H1 (cell line): ENCODE data around the gene CD38. TPM values are rescaled to one million over a fixed set of nuclear protein-coding genes. Genes with fewer than 3 reads are reported as not detected.

Experiments used
- CTCF ChIA-PET: fragments of 300-600 bp; sonication (Branson Sonifier 250); formaldehyde crosslinking; loops from one replicate; lab custom pipeline; 2021; ENCODE audit not compliant: partially characterized antibody; lab: Charles Lee
- POLR2A ChIA-PET: fragments of 300-600 bp; sonication (Branson Sonifier 250); formaldehyde crosslinking; loops from one replicate; lab custom pipeline; 2021; ENCODE audit warnings: inconsistent platforms; ENCODE audit not compliant: partially characterized antibody; lab: Charles Lee
- DNase-seq, 2 experiments: peaks; one replicate each; pipeline versions ENCODE4 v3.0.0 to v3.0.0-alpha.2; 2010 to 2022; ENCODE audit warnings: low spot score in 2 of 2, low read depth in 1 of 2, mixed read lengths in 1 of 2
- FAIRE-seq: peaks from 2 replicates; lab custom pipeline; 2011; peaks lifted over from hg19 to GRCh38; lab: Jason Lieb, UNC
- H2AFZ ChIP-seq: 2 replicates; pipeline ENCODE4 v1.8.1; 2012; ENCODE audit warnings: low read length, inconsistent platforms
- H2AK5ac ChIP-seq: 2 replicates; pipeline ENCODE4 v1.6.1; 2013; ENCODE audit warnings: low read depth, low read length
- H2BK120ac ChIP-seq: replicated peaks from 2 replicates; pipeline ENCODE3; 2013; ENCODE audit warnings: low read depth, low read length, inconsistent platforms
- H2BK12ac ChIP-seq: 2 replicates; pipeline ENCODE4 v1.6.1; 2013; ENCODE audit warnings: low read depth, low read length
- H2BK15ac ChIP-seq: 2 replicates; pipeline ENCODE4 v1.6.1; 2013; ENCODE audit warnings: low read length
- H2BK20ac ChIP-seq: 2 replicates; pipeline ENCODE4 v1.6.1; 2013; ENCODE audit warnings: low read length
- H2BK5ac ChIP-seq: 2 replicates; pipeline ENCODE4 v1.6.1; 2013; ENCODE audit warnings: low read depth, low read length
- H3K14ac ChIP-seq: 2 replicates; pipeline ENCODE4 v1.6.1; 2013; ENCODE audit warnings: inconsistent platforms; ENCODE audit not compliant: insufficient read length
- H3K18ac ChIP-seq: 2 replicates; pipeline ENCODE4 v1.6.1; 2013; ENCODE audit warnings: low read length; ENCODE audit errors: extremely low read depth
- H3K23ac ChIP-seq: 2 replicates; pipeline ENCODE4 v1.6.1; 2013; ENCODE audit warnings: inconsistent platforms; ENCODE audit not compliant: insufficient read length
- H3K23me2 ChIP-seq: 2 replicates; pipeline ENCODE4 v1.6.1; 2013; ENCODE audit warnings: low read depth, low read length
- H3K27ac ChIP-seq: 2 replicates; pipeline ENCODE4 v1.6.1; 2011; ENCODE audit warnings: low read depth, low read length, inconsistent platforms
- H3K27me3 ChIP-seq, 4 experiments: replicated peaks in 1 of 4; 1 replicate in 1 of 4; 2 replicates in 3 of 4; pipeline versions ENCODE4 v1.6.1 to v1.8.1; 2011 to 2013; ENCODE audit warnings: low read length in 3 of 4, mild to moderate bottlenecking in 3 of 4, inconsistent platforms in 2 of 4, mixed read lengths in 2 of 4, moderate library complexity in 1 of 4; ENCODE audit not compliant: control insufficient read depth in 3 of 4, insufficient read depth in 3 of 4; ENCODE audit errors: extremely low read depth in 1 of 4
- H3K36me3 ChIP-seq, 4 experiments: 2 replicates each; pipeline versions ENCODE4 v1.6.1 to v1.8.1; 2011 to 2013; ENCODE audit warnings: mild to moderate bottlenecking in 4 of 4, low read length in 3 of 4, moderate library complexity in 2 of 4, control low read depth in 1 of 4, inconsistent platforms in 1 of 4; ENCODE audit not compliant: insufficient read depth in 4 of 4, control insufficient read depth in 2 of 4
- H3K4ac ChIP-seq: replicated peaks from 2 replicates; pipeline ENCODE3; 2013; ENCODE audit warnings: low read length, low read depth, mixed read lengths, inconsistent platforms; ENCODE audit not compliant: insufficient read length
- H3K4me1 ChIP-seq, 4 experiments: replicated peaks in 1 of 4; 1 replicate in 1 of 4; 2 replicates in 3 of 4; pipeline versions ENCODE4 v1.6.1 to v1.8.1; 2011 to 2013; ENCODE audit warnings: low read length in 3 of 4, inconsistent platforms in 2 of 4, mixed read lengths in 1 of 4; ENCODE audit not compliant: insufficient read depth in 4 of 4, control insufficient read depth in 3 of 4
- H3K4me2 ChIP-seq, 2 experiments: 2 replicates each; pipeline versions ENCODE4 v1.6.1 to v1.8.1; 2011 to 2013; ENCODE audit warnings: low read depth in 2 of 2, low read length in 2 of 2, control low read depth in 1 of 2, inconsistent platforms in 1 of 2, mild to moderate bottlenecking in 1 of 2; ENCODE audit not compliant: insufficient read depth in 1 of 2
- H3K4me3 ChIP-seq, 4 experiments: fragments of 200-600, 300-600 bp in 1 of 4; sonication (generic), shearing (Covaris generic), sonication (Bioruptor Twin) in 1 of 4; 2 replicates each; pipeline versions ENCODE4 v1.5.1 to v1.8.1; 2011 to 2016; ENCODE audit warnings: low read length in 4 of 4, low read depth in 3 of 4, control low read depth in 2 of 4, inconsistent platforms in 2 of 4, mild to moderate bottlenecking in 2 of 4, mixed read lengths in 1 of 4, moderate library complexity in 1 of 4; ENCODE audit not compliant: insufficient read depth in 2 of 4; ENCODE audit errors: extremely low read depth in 1 of 4
- H3K56ac ChIP-seq: replicated peaks from 2 replicates; pipeline ENCODE3; 2013; ENCODE audit warnings: low read depth, mild to moderate bottlenecking, mixed read lengths, low read length, inconsistent platforms; ENCODE audit not compliant: insufficient read length
- H3K79me1 ChIP-seq: 2 replicates; pipeline ENCODE4 v1.6.1; 2013; ENCODE audit warnings: low read depth, low read length, control low read depth
- H3K79me2 ChIP-seq, 2 experiments: 2 replicates each; pipeline versions ENCODE4 v1.6.1 to v1.8.1; 2012 to 2013; ENCODE audit warnings: low read length in 2 of 2, mild to moderate bottlenecking in 2 of 2, inconsistent platforms in 1 of 2; ENCODE audit not compliant: insufficient read depth in 2 of 2, control insufficient read depth in 1 of 2
- H3K9ac ChIP-seq, 4 experiments: replicated peaks in 1 of 4; 1 replicate in 1 of 4; 2 replicates in 3 of 4; pipeline versions ENCODE4 v1.6.1 to v1.8.1; 2011 to 2013; ENCODE audit warnings: low read depth in 3 of 4, low read length in 3 of 4, control low read depth in 2 of 4, mild to moderate bottlenecking in 2 of 4, moderate library complexity in 2 of 4, inconsistent platforms in 1 of 4; ENCODE audit errors: extremely low read depth in 1 of 4
- H3K9me3 ChIP-seq, 2 experiments: 2 replicates each; pipeline versions ENCODE4 v1.6.1 to v1.8.1; 2012 to 2013; ENCODE audit warnings: mild to moderate bottlenecking in 2 of 2, moderate library complexity in 2 of 2, control low read depth in 1 of 2, inconsistent platforms in 1 of 2, low read depth in 1 of 2, low read length in 1 of 2, mixed read lengths in 1 of 2; ENCODE audit not compliant: insufficient read depth in 2 of 2
- H4K20me1 ChIP-seq, 2 experiments: replicated peaks in 1 of 2; 2 replicates each; pipeline versions ENCODE3 to v1.8.1; 2011 to 2013; ENCODE audit warnings: inconsistent platforms in 2 of 2, low read length in 2 of 2, mild to moderate bottlenecking in 1 of 2; ENCODE audit not compliant: insufficient read depth in 2 of 2, control insufficient read depth in 1 of 2
- H4K5ac ChIP-seq: 2 replicates; pipeline ENCODE4 v1.6.1; 2013; ENCODE audit warnings: low read length, low read depth, mixed read lengths, inconsistent platforms; ENCODE audit not compliant: insufficient read length
- H4K8ac ChIP-seq: 2 replicates; pipeline ENCODE4 v1.8.0; 2013; ENCODE audit warnings: mild to moderate bottlenecking, moderate library complexity, low read length, inconsistent platforms; ENCODE audit not compliant: insufficient read depth; ENCODE audit errors: extremely low read depth
- H4K91ac ChIP-seq: replicated peaks from 2 replicates; pipeline ENCODE3; 2013; ENCODE audit warnings: low read length, mixed read lengths, inconsistent platforms; ENCODE audit not compliant: insufficient read length
- ATF2 ChIP-seq: IDR thresholded peaks from 2 replicates; pipeline ENCODE4 v1.6.1; 2012; ENCODE audit warnings: low read length, inconsistent platforms
- CHD1 ChIP-seq: IDR thresholded peaks from 2 replicates; pipeline ENCODE4 v1.6.1; 2012; ENCODE audit warnings: low read depth, low read length, improper control_type of control experiment
- CREB1 ChIP-seq: IDR thresholded peaks from 2 replicates; pipeline ENCODE4 v1.6.1; 2012; ENCODE audit warnings: inconsistent platforms
- HDAC2 ChIP-seq, 2 experiments: fragments of 300-600 bp in 1 of 2; sonication (generic) in 1 of 2; IDR thresholded peaks; 2 replicates each; pipeline ENCODE4 v1.6.1; 2011 to 2012; ENCODE audit warnings: low read depth in 2 of 2, low read length in 2 of 2, mild to moderate bottlenecking in 2 of 2, moderate library complexity in 2 of 2, borderline replicate concordance in 1 of 2, inconsistent platforms in 1 of 2
- HDAC6 ChIP-seq: IDR thresholded peaks from one replicate; pipeline ENCODE4 v1.7.1; 2012; ENCODE audit warnings: low read depth, mild to moderate bottlenecking, inconsistent platforms, low read length, moderate library complexity
- KDM5A ChIP-seq: fragments of 200-600 bp; IDR thresholded peaks from 2 replicates; pipeline ENCODE4 v1.7.1; 2012; ENCODE audit warnings: mild to moderate bottlenecking, low read length, inconsistent platforms, mixed read lengths
- RBBP5 ChIP-seq: IDR thresholded peaks from 2 replicates; pipeline ENCODE4 v1.7.1; 2012; ENCODE audit warnings: low read depth, mild to moderate bottlenecking, inconsistent platforms, low read length, moderate library complexity, borderline replicate concordance
- RNF2 ChIP-seq: fragments of 200-900, 300-1000 bp; sonication (generic); IDR thresholded peaks from 2 replicates; pipeline ENCODE4 v1.7.1; 2016; ENCODE audit warnings: borderline replicate concordance, low read depth, mild to moderate bottlenecking, antibody characterized with exemption, low read length; ENCODE audit not compliant: poor library complexity, severe bottlenecking; ENCODE audit errors: missing control alignments
- TAF1 ChIP-seq: IDR thresholded peaks from 2 replicates; pipeline ENCODE4 v1.6.1; 2011; ENCODE audit warnings: mild to moderate bottlenecking, low read depth, low read length
- WGBS, 2 experiments: shearing (Covaris generic) in 1 of 2; methylation state at CpG; one replicate each; pipeline versions ENCODE4 v1.1.6 to v1.1.7; 2013 to 2015; ENCODE audit warnings: low lambda C conversion rate in 2 of 2, mixed read lengths in 2 of 2, inconsistent platforms in 1 of 2, low coverage in 1 of 2, missing lambda C conversion rate in 1 of 2; ENCODE audit not compliant: insufficient replicate concordance in 2 of 2, insufficient coverage in 1 of 2, insufficient read length in 1 of 2; ENCODE audit errors: extremely low coverage in 1 of 2, missing lambda C conversion rate in 1 of 2; 5-methylcytosine and 5-hydroxymethylcytosine counted together
- polyA plus RNA-seq, 7 experiments: library from polyadenylated mRNA; depleted of rRNA in 3 of 7; stranded (reverse) in 5 of 7; unstranded in 2 of 7; fragments of >200 nt in 5 of 7; fragments of 200-250 nt in 2 of 7; gene quantifications; 1 replicate in 5 of 7; 2 replicates in 1 of 7; 4 replicates in 1 of 7; pipeline versions ENCODE4 v1.2.1 to v1.2.3, GENCODE V29; 2011 to 2013; ENCODE audit warnings: missing spikeins in 2 of 7, mixed read lengths in 2 of 7
- total RNA-seq: library from RNA; stranded (reverse); fragmentation: NEBNext Ultra II Directional; extraction: Animal tissue kit (Norgen Biotek cat#: 25700); gene quantifications from 2 replicates; pipeline ENCODE4 v1.2.1, GENCODE V29; 2021

Gene CD38
- total and polyA plus RNA-seq, 2 of the 8 experiments (the other 6 are each of a cell fraction or from before 2014, with no cell fraction given): 0.14 to 0.24 TPM

- H3K79me2 ChIP-seq: no peaks in the 10 kb centered on the region
- TF ChIP-seq CREB1 (no peak), KDM5A (no peak), HDAC6 (no peak), HDAC2 (IDR thresholded peaks at IDR 0.05; ENCODE audit: borderline replicate concordance in 1 of 2, low read depth in 2 of 2, low read length in 2 of 2) (no peak), ATF2 (no peak), RNF2 (no peak), CHD1 (no peak), TAF1 (no peak), RBBP5 (no peak)
These were observed 4.1 kb upstream of the CD38 start for GRCh38 chr4:15774020-15774420.

More at GRCh38 chr4:15774020-15774420, 4.1 kb upstream of the CD38 start:
- Histone ChIP-seq H3K18ac (no peak overlapping the region), H3K23ac (no peak overlapping the region), H2BK5ac (no peak overlapping the region), H3K56ac (no peak overlapping the region), H3K79me1 (no peaks in the 10 kb centered on the region), H3K4ac (no peak overlapping the region), H3K27me3 (peaks cover 13 to 25% (median 19%) of the 10 kb centered on the region in 4 experiments), H4K91ac (no peak overlapping the region), H3K4me3 (no peak overlapping the region), H2AK5ac (no peak overlapping the region), H3K23me2 (peaks cover 9% of the 10 kb centered on the region; the same call in 1 of the 2 replicates), H2AFZ (no peak overlapping the region), H4K5ac (no peak overlapping the region), H3K4me2 (no peak overlapping the region), H2BK12ac (no peak overlapping the region), H2BK120ac (no peak overlapping the region), H2BK15ac (no peak overlapping the region), H3K36me3 (no peaks in the 10 kb centered on the region), H3K14ac (no peak overlapping the region), H3K9me3 (no peaks in the 10 kb centered on the region), H4K8ac (no peak overlapping the region), H4K20me1 (no peaks in the 10 kb centered on the region), H3K4me1 (peaks cover 0 to 4% (median 0%) of the 10 kb centered on the region in 4 experiments; a peak in 2 of 7 replicates), H2BK20ac (no peak overlapping the region), H3K9ac (no peak overlapping the region), H3K27ac (no peak overlapping the region)
- CTCF ChIA-PET: interaction anchor here (0.8 to 2.3 kb wide), 5 partner anchors 29 to 295 kb away, joined by 3 to 8 read pairs (median 3); no protein-coding TSS in a partner anchor
- POLR2A ChIA-PET: no interaction called here
- 88% methylated on average over 4 of the region's 4 CpGs; no CpG with 5 or more reads in 1 of the 2 experiments for WGBS, 2 experiments
- DNase-seq: no peak
- no peak for FAIRE-seq
